ENCODE data around the gene COBL.

GRCh38 chr7:51260516-51260915, 56.1 kb downstream of the COBL start:
- TF ChIP-seq MAX (IDR thresholded peaks at IDR 0.05): no peak
- no peak for TF ChIP-seq REST (IDR thresholded peaks at IDR 0.05; ENCODE audit: low read depth)
- no peak for TF ChIP-seq TEAD4 (IDR thresholded peaks at IDR 0.05)
- no peak for TF ChIP-seq EP300 (IDR thresholded peaks at IDR 0.05; ENCODE audit: borderline replicate concordance)
